ENCODE results near the gene RABEPK.

The RABEPK gene

DNA sequence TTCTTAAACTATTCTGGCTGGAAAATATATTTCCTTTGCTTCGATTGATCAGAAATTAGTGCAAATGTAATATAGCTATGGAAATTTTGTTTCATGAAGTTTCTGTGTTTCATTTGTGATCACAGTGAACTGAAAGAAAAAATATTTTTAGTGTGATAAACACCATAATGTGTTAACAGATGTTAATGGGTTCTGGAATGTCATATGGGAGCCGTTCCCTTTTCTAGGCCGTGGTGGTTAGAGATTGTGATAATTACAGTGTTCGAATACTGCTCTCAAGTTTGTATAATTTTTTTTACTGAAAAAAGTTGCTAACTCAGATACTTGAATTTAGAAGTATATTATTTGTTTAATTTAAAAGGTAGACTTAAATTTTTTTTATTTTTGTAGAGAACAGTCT lies 80.6 kb downstream of the RABEPK start:
- Mint-ChIP-seq H3K27me3 (ENCODE audit: low read depth) (no peaks in the 10 kb centered on the region), H3K36me3 (ENCODE audit: low read depth) (peaks cover 5% of the 10 kb centered on the region), H3K4me3 (no peak overlapping the region), H3K9me3 (no peaks in the 10 kb centered on the region), H3K27ac (no peak overlapping the region), H3K4me1 (ENCODE audit: low read depth) (peaks cover 7% of the 10 kb centered on the region)

Measured in T-helper 1 cell treated with Interleukin-12 subunit alpha and Interleukin-12 subunit beta and Interleukin-4 antibody, amounts not matched to agents 30 μg/mL and 1 μg/mL, for 36 hours (primary cell).